ENCODE data around the gene FOXA3.
A peak's percentile ranks its signal among the peaks of the same experiment; 100 is the strongest.
"Not testable (repeated sequence)": the region's sequence is repeated elsewhere in the genome, so short reads cannot be mapped to it uniquely, and the experiment has no call there.

Gene FOXA3

GRCh38 chr19:45828523-45828922 is 35.6 kb upstream of the FOXA3 start:
- no peak for DNase-seq (ENCODE audit: low read depth)

GRCh38 chr19:45828945-45829344 is 35.2 kb upstream of the FOXA3 start:
- DNase-seq (ENCODE audit: low read depth) = no peak

- no peak for DNase-seq (ENCODE audit: low read depth)
Measured at GRCh38 chr19:45834970-45835369, 29.2 kb upstream of the FOXA3 start.

- no peak for DNase-seq (ENCODE audit: low read depth)
Measured at GRCh38 chr19:45842198-45842597, 21.9 kb upstream of the FOXA3 start.

GRCh38 chr19:45847663-45848062 is 16.5 kb upstream of the FOXA3 start:
- DNase-seq (ENCODE audit: low read depth) = no peak

- no peak for DNase-seq (ENCODE audit: low read depth)
Measured at GRCh38 chr19:45848922-45849321, 15.2 kb upstream of the FOXA3 start.

GRCh38 chr19:45852145-45852750 is 11.9 kb upstream of the FOXA3 start:
- no peak for DNase-seq (ENCODE audit: low read depth)

- no peak for DNase-seq (ENCODE audit: low read depth)
Measured at GRCh38 chr19:45852983-45853382, 11.1 kb upstream of the FOXA3 start.

- no peak for DNase-seq (ENCODE audit: low read depth)
Measured at GRCh38 chr19:45854167-45854778, 9.9 kb upstream of the FOXA3 start.

- no peak for DNase-seq (ENCODE audit: low read depth)
Measured at GRCh38 chr19:45860359-45861259, 3.5 kb upstream of the FOXA3 start.

GRCh38 chr19:45862271-45862563 is 1.9 kb upstream of the FOXA3 start:
- DNase-seq (ENCODE audit: low read depth) = no peak

- peak; percentile 89 for DNase-seq (ENCODE audit: low read depth)
Measured at GRCh38 chr19:45862564-45863334, 1.4 kb upstream of the FOXA3 start, which contains the start of gene SYMPK. TSS of gene SYMPK (minus strand) at chr19:45863147. CDS start at chr19:45854495, 8,652 bp downstream.

GRCh38 chr19:45863335-45863839 is 739 bp upstream of the FOXA3 start:
- DNase-seq (ENCODE audit: low read depth) = no peak

- DNase-seq (ENCODE audit: low read depth) = no peak
Measured at GRCh38 chr19:45864629-45865082, 530 bp downstream of the FOXA3 start.

GRCh38 chr19:45865269-45865948 is 1.3 kb downstream of the FOXA3 start:
- DNase-seq (ENCODE audit: low read depth) = no peak

GRCh38 chr19:45866400-45867176 is 2.5 kb downstream of the FOXA3 start:
- no peak for DNase-seq (ENCODE audit: low read depth)

GRCh38 chr19:45867241-45867640 is 3.1 kb downstream of the FOXA3 start:
- not testable (repeated sequence) for DNase-seq (ENCODE audit: low read depth)

- DNase-seq (ENCODE audit: low read depth) = no peak
Measured at GRCh38 chr19:45870798-45871197, 6.7 kb downstream of the FOXA3 start.

GRCh38 chr19:45872095-45872919 is 8.2 kb downstream of the FOXA3 start:
- DNase-seq (ENCODE audit: low read depth) = no peak
